ENCODE measurements around the gene HSPA14.
"Not testable (repeated sequence)": the region's sequence is repeated elsewhere in the genome, so short reads cannot be mapped to it uniquely, and the experiment has no call there.

Gene HSPA14

DNA sequence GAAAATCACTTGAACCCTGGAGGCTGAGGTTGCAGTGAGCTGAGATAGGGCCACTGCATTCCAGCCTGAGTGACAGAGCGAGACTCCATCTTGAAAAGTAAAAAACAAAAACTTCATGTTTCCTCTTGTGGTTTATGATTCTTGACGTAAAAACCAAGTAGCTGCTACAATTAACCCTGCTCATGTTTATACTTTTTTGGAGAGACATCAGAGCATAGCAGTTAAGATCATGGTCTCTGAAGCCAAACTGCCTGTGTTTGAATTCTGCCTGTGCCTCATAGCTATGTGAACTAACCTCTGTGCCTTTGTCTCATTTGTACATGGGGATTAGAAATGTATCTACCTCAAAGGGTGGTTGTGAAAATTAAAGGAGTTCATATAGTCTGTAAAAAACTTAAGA lies 67.8 kb downstream of the HSPA14 start:
- H3K14ac ChIP-seq (ENCODE audit: low read length), result no peak overlapping the region
- no peak overlapping the region for H2BK5ac ChIP-seq (ENCODE audit: low read depth, low read length, poor library complexity)
- H4K8ac ChIP-seq (ENCODE audit: low read depth, low read length), result no peak overlapping the region
- no peaks in the 10 kb centered on the region for H3K4me1 ChIP-seq (ENCODE audit: control insufficient read depth in 1 of 2, insufficient read depth in 2 of 2, low read length in 2 of 2)
- no peak overlapping the region for H2AK5ac ChIP-seq (ENCODE audit: low read length)
- H3K79me2 ChIP-seq (ENCODE audit: control insufficient read depth, insufficient read depth, low read length, poor library complexity), result no peaks in the 10 kb centered on the region
- no CpG with 5 or more reads among the region's 2 CpGs for WGBS (ENCODE audit: extremely low coverage, insufficient coverage, insufficient read length)
- H2BK12ac ChIP-seq (ENCODE audit: low read length), result no peak overlapping the region
- no peak overlapping the region for H3K9ac ChIP-seq (ENCODE audit: low read length)
- no peak overlapping the region for H2BK120ac ChIP-seq (ENCODE audit: insufficient read depth, low read length, poor library complexity)
- no peak overlapping the region for H3K23ac ChIP-seq (ENCODE audit: low read length)
- H3K18ac ChIP-seq (ENCODE audit: low read length), result no peak overlapping the region
- H3K27ac ChIP-seq (ENCODE audit: low read depth, low read length), result no peak overlapping the region
- no peaks in the 10 kb centered on the region for H3K27me3 ChIP-seq (ENCODE audit: insufficient read depth, low read length)
- peaks cover under 1% of the 10 kb centered on the region for H3K9me3 ChIP-seq (ENCODE audit: insufficient read depth, low read depth, low read length)
- H3K4me3 ChIP-seq (ENCODE audit: low read depth, low read length), result no peak overlapping the region
- DNase-seq, result no peak
- no peak overlapping the region for H3K4me2 ChIP-seq (ENCODE audit: low read length)
- no peak overlapping the region for H4K12ac ChIP-seq (ENCODE audit: low read depth, low read length)
- H2AFZ ChIP-seq (ENCODE audit: insufficient read depth, low read length, poor library complexity), result no peak overlapping the region
- no peak overlapping the region for H4K91ac ChIP-seq (ENCODE audit: low read depth, low read length)
- no peaks in the 10 kb centered on the region for H3K79me1 ChIP-seq (ENCODE audit: low read length)
- peaks cover 14 to 22% of the 10 kb centered on the region in 2 experiments for H3K36me3 ChIP-seq (ENCODE audit: control insufficient read depth in 1 of 2, insufficient read depth in 2 of 2, low read length in 2 of 2)
- no peak overlapping the region for H3K4ac ChIP-seq (ENCODE audit: low read depth, low read length)

DNA sequence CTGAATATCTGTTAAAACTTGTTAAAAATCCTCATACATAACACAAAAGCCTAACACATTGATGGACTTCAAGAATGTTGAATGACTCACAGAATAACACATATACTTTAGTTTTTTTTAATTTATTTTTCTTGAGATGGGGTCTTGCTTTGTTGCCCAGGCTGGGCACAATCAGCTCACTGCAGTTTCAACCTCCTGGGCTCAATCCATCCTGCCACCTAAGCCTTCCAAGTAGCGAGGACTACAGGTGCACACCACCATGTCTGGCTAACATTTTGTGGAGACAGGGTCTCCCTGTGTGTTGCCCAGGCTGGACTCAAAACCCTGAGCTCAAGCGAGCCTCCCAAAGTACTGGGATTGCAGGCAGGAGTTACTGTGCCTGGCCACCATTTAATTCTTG lies 68.7 kb downstream of the HSPA14 start:
- Histone ChIP-seq H3K23ac (ENCODE audit: low read length) (no peak overlapping the region), H3K79me2 (ENCODE audit: control insufficient read depth, insufficient read depth, low read length, poor library complexity) (no peaks in the 10 kb centered on the region), H3K9me3 (ENCODE audit: insufficient read depth, low read depth, low read length) (peaks cover 2% of the 10 kb centered on the region), H3K4me2 (ENCODE audit: low read length) (no peak overlapping the region), H3K4ac (ENCODE audit: low read depth, low read length) (no peak overlapping the region), H2AFZ (ENCODE audit: insufficient read depth, low read length, poor library complexity) (no peak overlapping the region), H3K27me3 (ENCODE audit: insufficient read depth, low read length) (no peaks in the 10 kb centered on the region), H2BK5ac (ENCODE audit: low read depth, low read length, poor library complexity) (no peak overlapping the region), H2BK120ac (ENCODE audit: insufficient read depth, low read length, poor library complexity) (no peak overlapping the region), H2BK12ac (ENCODE audit: low read length) (no peak overlapping the region), H4K91ac (ENCODE audit: low read depth, low read length) (no peak overlapping the region), H3K36me3 (ENCODE audit: control insufficient read depth in 1 of 2, insufficient read depth in 2 of 2, low read length in 2 of 2) (peaks cover 14 to 24% of the 10 kb centered on the region in 2 experiments), H3K4me3 (ENCODE audit: low read depth, low read length) (no peak overlapping the region), H4K12ac (ENCODE audit: low read depth, low read length) (no peak overlapping the region), H3K18ac (ENCODE audit: low read length) (no peak overlapping the region), H4K8ac (ENCODE audit: low read depth, low read length) (no peak overlapping the region), H3K14ac (ENCODE audit: low read length) (no peak overlapping the region), H2AK5ac (ENCODE audit: low read length) (no peak overlapping the region), H3K27ac (ENCODE audit: low read depth, low read length) (no peak overlapping the region), H3K9ac (ENCODE audit: low read length) (no peak overlapping the region), H3K79me1 (ENCODE audit: low read length) (no peaks in the 10 kb centered on the region), H3K4me1 (ENCODE audit: control insufficient read depth in 1 of 2, insufficient read depth in 2 of 2, low read length in 2 of 2) (no peaks in the 10 kb centered on the region)
- no peak for DNase-seq
- WGBS (ENCODE audit: extremely low coverage, insufficient coverage, insufficient read length), result no CpG with 5 or more reads among the region's 2 CpGs

DNA sequence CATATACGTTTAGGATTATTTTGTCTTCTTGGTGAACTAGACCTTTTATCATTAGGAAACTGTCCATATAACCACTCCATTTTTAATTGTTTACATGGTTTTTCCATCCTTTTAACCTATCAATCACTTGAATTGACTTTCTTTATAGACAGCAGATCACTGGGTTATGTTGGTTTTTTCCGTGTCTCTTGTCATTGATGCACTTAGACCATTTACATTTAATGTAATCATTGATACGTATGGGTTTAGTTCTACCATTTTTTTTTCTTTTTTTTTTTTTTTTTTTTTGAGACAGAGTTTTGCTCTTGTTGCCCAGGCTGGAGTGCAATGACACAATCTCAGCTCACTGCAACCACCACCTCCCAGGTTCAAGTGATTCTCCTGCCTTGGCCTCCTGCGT lies 69.5 kb downstream of the HSPA14 start:
- DNase-seq; H3K23ac ChIP-seq (ENCODE audit: low read length); H3K27me3 ChIP-seq (ENCODE audit: insufficient read depth, low read length); H3K4me2 ChIP-seq (ENCODE audit: low read length); H4K8ac ChIP-seq (ENCODE audit: low read depth, low read length); H4K12ac ChIP-seq (ENCODE audit: low read depth, low read length); H4K91ac ChIP-seq (ENCODE audit: low read depth, low read length); H2BK12ac ChIP-seq (ENCODE audit: low read length); H2BK5ac ChIP-seq (ENCODE audit: low read depth, low read length, poor library complexity); H2AK5ac ChIP-seq (ENCODE audit: low read length); H3K9me3 ChIP-seq (ENCODE audit: insufficient read depth, low read depth, low read length); H3K4me1 ChIP-seq (ENCODE audit: control insufficient read depth in 1 of 2, insufficient read depth in 2 of 2, low read length in 2 of 2); H2BK120ac ChIP-seq (ENCODE audit: insufficient read depth, low read length, poor library complexity); H2AFZ ChIP-seq (ENCODE audit: insufficient read depth, low read length, poor library complexity); H3K18ac ChIP-seq (ENCODE audit: low read length); H3K27ac ChIP-seq (ENCODE audit: low read depth, low read length); H3K79me2 ChIP-seq (ENCODE audit: control insufficient read depth, insufficient read depth, low read length, poor library complexity); H3K9ac ChIP-seq (ENCODE audit: low read length); H3K4ac ChIP-seq (ENCODE audit: low read depth, low read length); H3K79me1 ChIP-seq (ENCODE audit: low read length); H3K4me3 ChIP-seq (ENCODE audit: low read depth, low read length); H3K14ac ChIP-seq (ENCODE audit: low read length): not testable (repeated sequence)
- WGBS (ENCODE audit: extremely low coverage, insufficient coverage, insufficient read length), result no CpG with 5 or more reads among the region's 4 CpGs
- H3K36me3 ChIP-seq (ENCODE audit: control insufficient read depth in 1 of 2, insufficient read depth in 2 of 2, low read length in 2 of 2), result peaks cover 15 to 24% of the 10 kb centered on the region in 2 experiments

DNA sequence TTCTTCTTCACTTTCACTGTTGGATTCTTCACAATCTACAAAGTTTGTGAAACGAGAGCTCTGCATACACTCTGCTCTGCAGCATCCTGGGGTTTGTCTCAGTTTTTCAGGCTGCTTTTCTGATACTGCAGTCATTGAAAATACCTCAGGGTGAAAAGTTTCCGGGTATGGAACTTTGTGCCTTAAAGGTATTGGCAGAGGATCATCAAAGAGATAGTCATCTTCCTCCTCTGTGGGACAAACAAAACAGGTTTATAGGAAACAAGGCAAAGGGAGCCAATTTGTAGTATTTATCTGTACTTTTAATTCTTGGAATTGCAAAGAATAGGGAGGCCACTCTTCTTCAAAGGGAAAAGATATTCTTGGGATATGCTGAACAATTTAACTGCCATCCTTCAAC lies 71.0 kb downstream of the HSPA14 start:
- Histone ChIP-seq H4K91ac (ENCODE audit: low read depth, low read length) (no peak overlapping the region), H3K4me3 (ENCODE audit: low read depth, low read length) (no peak overlapping the region), H3K27me3 (ENCODE audit: insufficient read depth, low read length) (no peaks in the 10 kb centered on the region), H3K9ac (ENCODE audit: low read length) (no peak overlapping the region), H2BK120ac (ENCODE audit: insufficient read depth, low read length, poor library complexity) (no peak overlapping the region), H3K4me2 (ENCODE audit: low read length) (no peak overlapping the region), H3K4ac (ENCODE audit: low read depth, low read length) (no peak overlapping the region), H2BK12ac (ENCODE audit: low read length) (no peak overlapping the region), H2BK5ac (ENCODE audit: low read depth, low read length, poor library complexity) (no peak overlapping the region), H3K79me1 (ENCODE audit: low read length) (no peaks in the 10 kb centered on the region), H3K4me1 (ENCODE audit: control insufficient read depth in 1 of 2, insufficient read depth in 2 of 2, low read length in 2 of 2) (no peaks in the 10 kb centered on the region), H2AK5ac (ENCODE audit: low read length) (no peak overlapping the region), H3K36me3 (ENCODE audit: control insufficient read depth in 1 of 2, insufficient read depth in 2 of 2, low read length in 2 of 2) (peaks cover 16 to 24% of the 10 kb centered on the region in 2 experiments), H3K79me2 (ENCODE audit: control insufficient read depth, insufficient read depth, low read length, poor library complexity) (no peaks in the 10 kb centered on the region), H3K23ac (ENCODE audit: low read length) (no peak overlapping the region), H3K27ac (ENCODE audit: low read depth, low read length) (no peak overlapping the region), H4K8ac (ENCODE audit: low read depth, low read length) (no peak overlapping the region), H3K9me3 (ENCODE audit: insufficient read depth, low read depth, low read length) (peaks cover 2% of the 10 kb centered on the region), H2AFZ (ENCODE audit: insufficient read depth, low read length, poor library complexity) (no peak overlapping the region), H4K12ac (ENCODE audit: low read depth, low read length) (no peak overlapping the region), H3K14ac (ENCODE audit: low read length) (no peak overlapping the region), H3K18ac (ENCODE audit: low read length) (no peak overlapping the region)
- no CpG with 5 or more reads among the region's 2 CpGs for WGBS (ENCODE audit: extremely low coverage, insufficient coverage, insufficient read length)
- DNase-seq, result no peak
